Kidney tubule cell (primary cell): ENCODE results near the gene KLHL22.
"Not testable (repeated sequence)": the region's sequence is repeated elsewhere in the genome, so short reads cannot be mapped to it uniquely, and the experiment has no call there.

ENCODE experiments used
- DNase-seq: peaks from one replicate; pipeline ENCODE4 v3.0.0-alpha.2; 2018; ENCODE audit warnings: low spot score

KLHL22 gene

GRCh38 chr22:20421507-20421874 lies 74.1 kb downstream of the KLHL22 start:
- no peak for DNase-seq

- DNase-seq, result no peak
Observed at GRCh38 chr22:20420157-20420842, 75.3 kb downstream of the KLHL22 start.

- no peak for DNase-seq
Observed at GRCh38 chr22:20419664-20419951, 76.0 kb downstream of the KLHL22 start.

- DNase-seq, result peak; percentile 73
Observed at GRCh38 chr22:20418211-20418788, 77.3 kb downstream of the KLHL22 start.

GRCh38 chr22:20415699-20416098 lies 79.9 kb downstream of the KLHL22 start:
- not testable (repeated sequence) for DNase-seq

GRCh38 chr22:20415241-20415640 lies 80.4 kb downstream of the KLHL22 start:
- DNase-seq, result not testable (repeated sequence)

- DNase-seq, result no peak
Observed at GRCh38 chr22:20414450-20414849, 81.1 kb downstream of the KLHL22 start.

- DNase-seq, result no peak
Observed at GRCh38 chr22:20414059-20414440, 81.5 kb downstream of the KLHL22 start.

GRCh38 chr22:20413217-20414058 lies 82.2 kb downstream of the KLHL22 start:
- DNase-seq, result no peak

GRCh38 chr22:20412474-20413216 lies 83.0 kb downstream of the KLHL22 start:
- DNase-seq, result no peak

GRCh38 chr22:20409385-20409784 lies 86.2 kb downstream of the KLHL22 start:
- not testable (repeated sequence) for DNase-seq

- DNase-seq, result no peak
Observed at GRCh38 chr22:20408891-20409290, 86.7 kb downstream of the KLHL22 start.

GRCh38 chr22:20407829-20408228 lies 87.8 kb downstream of the KLHL22 start:
- no peak for DNase-seq

GRCh38 chr22:20406686-20407408 lies 88.7 kb downstream of the KLHL22 start:
- DNase-seq, result no peak

- peak; percentile 11 for DNase-seq
Observed at GRCh38 chr22:20405931-20406685, 89.5 kb downstream of the KLHL22 start.

- DNase-seq, result no peak
Observed at GRCh38 chr22:20405291-20405930, 90.2 kb downstream of the KLHL22 start.

GRCh38 chr22:20404881-20405280 lies 90.7 kb downstream of the KLHL22 start:
- no peak for DNase-seq

- DNase-seq, result no peak
Observed at GRCh38 chr22:20403779-20404140, 91.8 kb downstream of the KLHL22 start.

- no peak for DNase-seq
Observed at GRCh38 chr22:20402960-20403778, 92.4 kb downstream of the KLHL22 start.
